WTC11 (cell line): ENCODE data around the gene AOC3. TPM values are rescaled to one million over a fixed set of nuclear protein-coding genes. Genes with fewer than 3 reads are reported as not detected.

Source experiments
- ATAC-seq: fragments of 200-7000 bp; cut with Tn5 transposase; 2 replicates; pipeline ENCODE4 v1.10.0; 2021; ENCODE audit warnings: mild to moderate bottlenecking, moderate library complexity
- CTCF ChIA-PET: fragments of 300-600 bp; sonication (Branson Sonifier 250); formaldehyde crosslinking; loops from one replicate; lab custom pipeline; 2021; ENCODE audit warnings: antibody characterized with exemption; lab: Charles Lee
- POLR2A ChIA-PET: fragments of 350-600 bp; sonication (Branson Sonifier 250); formaldehyde crosslinking; loops from one replicate; lab custom pipeline; 2021; ENCODE audit warnings: antibody characterized with exemption; lab: Charles Lee
- DNase-seq: peaks from one replicate; pipeline ENCODE4 v3.0.0; 2021; ENCODE audit warnings: low spot score
- H3K27ac Mint-ChIP-seq: 2 replicates; pipeline ENCODE4 v1.8.0; 2021; ENCODE audit warnings: mixed read lengths
- H3K27me3 Mint-ChIP-seq: 2 replicates; pipeline ENCODE4 v1.8.0; 2021; ENCODE audit warnings: low read depth, mild to moderate bottlenecking, moderate library complexity, mixed read lengths
- H3K36me3 Mint-ChIP-seq: 2 replicates; pipeline ENCODE4 v1.8.0; 2021; ENCODE audit warnings: mixed read lengths
- H3K4me1 Mint-ChIP-seq: 2 replicates; pipeline ENCODE4 v1.8.0; 2022; ENCODE audit warnings: mixed read lengths
- H3K4me3 Mint-ChIP-seq: 2 replicates; pipeline ENCODE4 v1.8.0; 2021; ENCODE audit warnings: mild to moderate bottlenecking, moderate library complexity, mixed read lengths
- H3K9me3 Mint-ChIP-seq: 2 replicates; pipeline ENCODE4 v1.8.0; 2021; ENCODE audit warnings: mixed read lengths
- AR ChIP-seq: fragments of 250-450 bp; sonication (Bioruptor Pico); IDR thresholded peaks from 2 replicates; pipeline ENCODE4 v1.9.0; 2021; ENCODE audit warnings: mild to moderate bottlenecking
- CREM ChIP-seq: sonication (generic); formaldehyde crosslinking; IDR thresholded peaks from 2 replicates; pipeline ENCODE4 v1.8.1; 2022; ENCODE audit warnings: mild to moderate bottlenecking, missing genetic modification reagents, moderate library complexity
- GRHL2 ChIP-seq: fragments of 250-450 bp; sonication (Bioruptor Pico); IDR thresholded peaks from 2 replicates; pipeline ENCODE4 v1.8.0; 2022; ENCODE audit warnings: mild to moderate bottlenecking, moderate library complexity; ENCODE audit not compliant: insufficient replicate concordance, severe bottlenecking
- HMGA2 ChIP-seq: fragments of 250-450 bp; sonication (Bioruptor Pico); IDR thresholded peaks from 2 replicates; pipeline ENCODE4 v1.4.0; 2021; ENCODE audit warnings: mild to moderate bottlenecking, moderate library complexity
- JUN ChIP-seq: sonication (generic); formaldehyde crosslinking; IDR thresholded peaks from 2 replicates; pipeline ENCODE4 v1.8.0; 2023; ENCODE audit warnings: mild to moderate bottlenecking, missing genetic modification reagents
- KAT7 ChIP-seq: sonication (generic); formaldehyde crosslinking; IDR thresholded peaks from 2 replicates; pipeline ENCODE4 v1.8.1; 2023; ENCODE audit warnings: missing genetic modification reagents, mild to moderate bottlenecking, borderline replicate concordance
- NFATC4 ChIP-seq: fragments of 250-450 bp; sonication (Bioruptor Pico); IDR thresholded peaks from 2 replicates; pipeline ENCODE4 v1.9.0; 2021; ENCODE audit warnings: mild to moderate bottlenecking
- NFYB ChIP-seq: sonication (generic); formaldehyde crosslinking; conservative IDR thresholded peaks from 2 replicates; pipeline ENCODE4 v1.8.0; 2022; ENCODE audit warnings: low read depth, missing genetic modification reagents
- PREB ChIP-seq: sonication (generic); formaldehyde crosslinking; IDR thresholded peaks from 2 replicates; pipeline ENCODE4 v1.8.1; 2022; ENCODE audit warnings: mild to moderate bottlenecking, missing genetic modification reagents, moderate library complexity, borderline replicate concordance
- PRRX2 ChIP-seq: fragments of 250-450 bp; sonication (Bioruptor Pico); IDR thresholded peaks from 2 replicates; pipeline ENCODE4 v1.8.0; 2021; ENCODE audit warnings: mild to moderate bottlenecking
- RELA ChIP-seq: sonication (generic); formaldehyde crosslinking; IDR thresholded peaks from 2 replicates; pipeline ENCODE4 v1.8.1; 2022; ENCODE audit warnings: missing genetic modification reagents, mild to moderate bottlenecking, borderline replicate concordance
- SMAD4 ChIP-seq: sonication (generic); formaldehyde crosslinking; IDR thresholded peaks from 2 replicates; pipeline ENCODE4 v1.8.0; 2022; ENCODE audit warnings: mild to moderate bottlenecking, missing genetic modification reagents
- ZNF138 ChIP-seq: sonication (generic); formaldehyde crosslinking; conservative IDR thresholded peaks from 2 replicates; pipeline ENCODE4 v1.8.1; 2022; ENCODE audit warnings: mild to moderate bottlenecking, moderate library complexity, missing genetic modification reagents
- total RNA-seq: library from RNA; stranded (reverse); gene quantifications from 3 replicates; pipeline ENCODE4 v1.2.3, GENCODE V29; 2021
- TF ChIP-seq, protein P1 (sequence below): sonication (generic); formaldehyde crosslinking; conservative IDR thresholded peaks from 2 replicates; pipeline ENCODE4 v1.8.1; 2022; ENCODE audit warnings: mild to moderate bottlenecking, missing genetic modification reagents
- TF ChIP-seq, protein P2 (sequence below): sonication (generic); formaldehyde crosslinking; IDR thresholded peaks from 2 replicates; pipeline ENCODE4 v1.8.1; 2023; ENCODE audit warnings: mild to moderate bottlenecking, missing genetic modification reagents, moderate library complexity
- TF ChIP-seq, protein P3 (sequence below): sonication (generic); formaldehyde crosslinking; IDR thresholded peaks from 2 replicates; pipeline ENCODE4 v1.8.0; 2022; ENCODE audit warnings: missing genetic modification reagents
- TF ChIP-seq, protein P4 (sequence below): sonication (generic); formaldehyde crosslinking; IDR thresholded peaks from 2 replicates; pipeline ENCODE4 v1.8.1; 2023; ENCODE audit warnings: mild to moderate bottlenecking, missing genetic modification reagents
- TF ChIP-seq, protein P5 (sequence below): fragments of 250-450 bp; sonication (Bioruptor Pico); IDR thresholded peaks from 2 replicates; pipeline ENCODE4 v2.1.2; 2022; ENCODE audit warnings: mild to moderate bottlenecking, moderate library complexity
- TF ChIP-seq, protein P6 (sequence below): fragments of 250-450 bp; sonication (Bioruptor Pico); IDR thresholded peaks from 2 replicates; pipeline ENCODE4 v1.9.0; 2021; ENCODE audit warnings: moderate library complexity, mild to moderate bottlenecking, inconsistent platforms, borderline replicate concordance

The AOC3 gene
- total RNA-seq, 1 experiment from 2014 or later, result 7.6 TPM

DNA sequence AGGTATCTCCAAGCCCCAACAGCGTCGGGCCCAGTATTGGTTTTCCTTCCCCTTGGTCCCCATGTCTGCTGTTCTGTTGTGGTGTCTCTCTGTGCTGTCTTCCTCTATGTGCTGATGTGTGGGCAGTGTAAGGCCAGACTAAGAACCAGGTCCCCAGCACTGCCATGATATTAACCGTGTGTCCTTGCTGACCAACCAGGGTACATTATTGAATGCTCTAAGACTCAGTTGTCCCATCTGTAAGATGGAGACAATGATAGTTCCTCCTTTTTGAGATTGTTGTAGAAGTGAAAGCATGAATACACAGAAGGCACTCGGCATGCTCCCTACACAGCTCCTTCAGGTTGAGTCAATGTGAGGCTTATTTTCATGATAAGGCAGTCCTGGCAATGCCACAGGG, 20.6 kb downstream of the AOC3 start (continued):
- TF ChIP-seq, protein P1, sequence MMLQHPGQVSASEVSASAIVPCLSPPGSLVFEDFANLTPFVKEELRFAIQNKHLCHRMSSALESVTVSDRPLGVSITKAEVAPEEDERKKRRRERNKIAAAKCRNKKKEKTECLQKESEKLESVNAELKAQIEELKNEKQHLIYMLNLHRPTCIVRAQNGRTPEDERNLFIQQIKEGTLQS (CRISPR knock-in tag), result no peak
- TF ChIP-seq ZNF138 (CRISPR knock-in tag) (no peak), CREM (no peak), AR (no peak)

GRCh38 chr17:42872251-42872965, 21.4 kb downstream of the AOC3 start:
- Mint-ChIP-seq H3K9me3 (peaks cover 27% of the 10 kb centered on the region), H3K27me3 (peaks cover 18% of the 10 kb centered on the region), H3K36me3 (peaks cover 12% of the 10 kb centered on the region), H3K4me3 (no peak overlapping the region), H3K4me1 (peaks cover 2% of the 10 kb centered on the region), H3K27ac (no peak overlapping the region)
- ChIA-PET POLR2A (no interaction called here), CTCF (interaction anchor here (1.2 kb wide), 2 partner anchors 47 to 65 kb away, joined by 3 read pairs; no protein-coding TSS in a partner anchor)
- ATAC-seq (no peak), DNase-seq (no peak)
- TF ChIP-seq SMAD4 (CRISPR knock-in tag), result no peak
- TF ChIP-seq, protein P2, sequence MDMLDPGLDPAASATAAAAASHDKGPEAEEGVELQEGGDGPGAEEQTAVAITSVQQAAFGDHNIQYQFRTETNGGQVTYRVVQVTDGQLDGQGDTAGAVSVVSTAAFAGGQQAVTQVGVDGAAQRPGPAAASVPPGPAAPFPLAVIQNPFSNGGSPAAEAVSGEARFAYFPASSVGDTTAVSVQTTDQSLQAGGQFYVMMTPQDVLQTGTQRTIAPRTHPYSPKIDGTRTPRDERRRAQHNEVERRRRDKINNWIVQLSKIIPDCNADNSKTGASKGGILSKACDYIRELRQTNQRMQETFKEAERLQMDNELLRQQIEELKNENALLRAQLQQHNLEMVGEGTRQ (CRISPR knock-in tag), result no peak
- TF ChIP-seq JUN (CRISPR knock-in tag), result no peak
- no peak for TF ChIP-seq PRRX2
- TF ChIP-seq RELA, result no peak
- TF ChIP-seq KAT7 (CRISPR knock-in tag), result no peak
- no peak for TF ChIP-seq NFATC4 (CRISPR knock-in tag)
- TF ChIP-seq NFYB (CRISPR knock-in tag), result no peak
- TF ChIP-seq, protein P3, sequence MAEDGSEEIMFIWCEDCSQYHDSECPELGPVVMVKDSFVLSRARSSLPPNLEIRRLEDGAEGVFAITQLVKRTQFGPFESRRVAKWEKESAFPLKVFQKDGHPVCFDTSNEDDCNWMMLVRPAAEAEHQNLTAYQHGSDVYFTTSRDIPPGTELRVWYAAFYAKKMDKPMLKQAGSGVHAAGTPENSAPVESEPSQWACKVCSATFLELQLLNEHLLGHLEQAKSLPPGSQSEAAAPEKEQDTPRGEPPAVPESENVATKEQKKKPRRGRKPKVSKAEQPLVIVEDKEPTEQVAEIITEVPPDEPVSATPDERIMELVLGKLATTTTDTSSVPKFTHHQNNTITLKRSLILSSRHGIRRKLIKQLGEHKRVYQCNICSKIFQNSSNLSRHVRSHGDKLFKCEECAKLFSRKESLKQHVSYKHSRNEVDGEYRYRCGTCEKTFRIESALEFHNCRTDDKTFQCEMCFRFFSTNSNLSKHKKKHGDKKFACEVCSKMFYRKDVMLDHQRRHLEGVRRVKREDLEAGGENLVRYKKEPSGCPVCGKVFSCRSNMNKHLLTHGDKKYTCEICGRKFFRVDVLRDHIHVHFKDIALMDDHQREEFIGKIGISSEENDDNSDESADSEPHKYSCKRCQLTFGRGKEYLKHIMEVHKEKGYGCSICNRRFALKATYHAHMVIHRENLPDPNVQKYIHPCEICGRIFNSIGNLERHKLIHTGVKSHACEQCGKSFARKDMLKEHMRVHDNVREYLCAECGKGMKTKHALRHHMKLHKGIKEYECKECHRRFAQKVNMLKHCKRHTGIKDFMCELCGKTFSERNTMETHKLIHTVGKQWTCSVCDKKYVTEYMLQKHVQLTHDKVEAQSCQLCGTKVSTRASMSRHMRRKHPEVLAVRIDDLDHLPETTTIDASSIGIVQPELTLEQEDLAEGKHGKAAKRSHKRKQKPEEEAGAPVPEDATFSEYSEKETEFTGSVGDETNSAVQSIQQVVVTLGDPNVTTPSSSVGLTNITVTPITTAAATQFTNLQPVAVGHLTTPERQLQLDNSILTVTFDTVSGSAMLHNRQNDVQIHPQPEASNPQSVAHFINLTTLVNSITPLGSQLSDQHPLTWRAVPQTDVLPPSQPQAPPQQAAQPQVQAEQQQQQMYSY (CRISPR knock-in tag), result no peak
- no peak for TF ChIP-seq PREB (CRISPR knock-in tag)
- TF ChIP-seq GRHL2, result no peak
- TF ChIP-seq, protein P4, sequence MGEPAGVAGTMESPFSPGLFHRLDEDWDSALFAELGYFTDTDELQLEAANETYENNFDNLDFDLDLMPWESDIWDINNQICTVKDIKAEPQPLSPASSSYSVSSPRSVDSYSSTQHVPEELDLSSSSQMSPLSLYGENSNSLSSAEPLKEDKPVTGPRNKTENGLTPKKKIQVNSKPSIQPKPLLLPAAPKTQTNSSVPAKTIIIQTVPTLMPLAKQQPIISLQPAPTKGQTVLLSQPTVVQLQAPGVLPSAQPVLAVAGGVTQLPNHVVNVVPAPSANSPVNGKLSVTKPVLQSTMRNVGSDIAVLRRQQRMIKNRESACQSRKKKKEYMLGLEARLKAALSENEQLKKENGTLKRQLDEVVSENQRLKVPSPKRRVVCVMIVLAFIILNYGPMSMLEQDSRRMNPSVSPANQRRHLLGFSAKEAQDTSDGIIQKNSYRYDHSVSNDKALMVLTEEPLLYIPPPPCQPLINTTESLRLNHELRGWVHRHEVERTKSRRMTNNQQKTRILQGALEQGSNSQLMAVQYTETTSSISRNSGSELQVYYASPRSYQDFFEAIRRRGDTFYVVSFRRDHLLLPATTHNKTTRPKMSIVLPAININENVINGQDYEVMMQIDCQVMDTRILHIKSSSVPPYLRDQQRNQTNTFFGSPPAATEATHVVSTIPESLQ (CRISPR knock-in tag), result no peak
- TF ChIP-seq, protein P5, sequence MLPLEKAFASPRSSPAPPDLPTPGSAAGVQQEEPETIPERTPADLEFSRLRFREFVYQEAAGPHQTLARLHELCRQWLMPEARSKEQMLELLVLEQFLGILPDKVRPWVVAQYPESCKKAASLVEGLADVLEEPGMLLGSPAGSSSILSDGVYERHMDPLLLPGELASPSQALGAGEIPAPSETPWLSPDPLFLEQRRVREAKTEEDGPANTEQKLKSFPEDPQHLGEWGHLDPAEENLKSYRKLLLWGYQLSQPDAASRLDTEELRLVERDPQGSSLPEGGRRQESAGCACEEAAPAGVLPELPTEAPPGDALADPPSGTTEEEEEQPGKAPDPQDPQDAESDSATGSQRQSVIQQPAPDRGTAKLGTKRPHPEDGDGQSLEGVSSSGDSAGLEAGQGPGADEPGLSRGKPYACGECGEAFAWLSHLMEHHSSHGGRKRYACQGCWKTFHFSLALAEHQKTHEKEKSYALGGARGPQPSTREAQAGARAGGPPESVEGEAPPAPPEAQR (CRISPR knock-in tag), result no peak
- TF ChIP-seq AR, result no peak
- TF ChIP-seq HMGA2 (CRISPR knock-in tag), result no peak
- TF ChIP-seq, protein P6, sequence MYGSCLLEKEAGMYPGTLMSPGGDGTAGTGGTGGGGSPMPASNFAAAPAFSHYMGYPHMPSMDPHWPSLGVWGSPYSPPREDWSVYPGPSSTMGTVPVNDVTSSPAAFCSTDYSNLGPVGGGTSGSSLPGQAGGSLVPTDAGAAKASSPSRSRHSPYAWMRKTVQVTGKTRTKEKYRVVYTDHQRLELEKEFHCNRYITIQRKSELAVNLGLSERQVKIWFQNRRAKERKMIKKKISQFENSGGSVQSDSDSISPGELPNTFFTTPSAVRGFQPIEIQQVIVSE (CRISPR knock-in tag), result no peak
